ENCODE measurements around the gene KCNIP3.
A peak's percentile ranks its signal among the peaks of the same experiment; 100 is the strongest.

KCNIP3 gene

DNA sequence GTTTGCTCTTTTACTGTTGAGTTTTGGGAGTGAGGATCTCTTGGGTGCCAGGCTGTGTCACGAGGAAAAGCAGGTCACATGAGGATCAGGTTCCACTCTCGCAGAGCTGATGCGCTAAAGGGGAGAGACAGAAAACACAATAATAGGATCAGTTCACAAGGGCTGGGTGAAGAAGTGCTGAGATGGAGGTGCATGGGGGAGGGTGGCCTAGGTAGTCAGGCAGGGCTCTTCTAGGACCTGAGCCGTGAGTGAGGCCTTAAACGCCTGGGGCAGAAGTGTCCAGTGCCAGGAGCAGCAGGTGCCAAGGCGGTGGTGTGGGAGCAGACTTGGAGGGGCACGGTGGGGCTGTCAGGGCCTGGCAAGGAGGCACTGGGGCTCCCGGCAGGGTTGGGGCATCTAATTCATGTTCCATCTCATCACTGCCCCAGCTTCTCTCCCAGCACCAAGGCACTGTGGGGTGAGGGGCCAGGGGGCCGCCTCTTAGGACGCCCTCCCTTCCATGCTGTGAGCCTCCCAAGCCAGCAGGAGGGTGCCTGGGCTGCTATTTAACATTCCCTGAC, 9.3 kb downstream of the KCNIP3 start:
- Mint-ChIP-seq H3K27ac (peak overlapping the region; percentile 41 to 79 (median 55)), H3K27me3 (ENCODE audit: low read depth) (no peaks in the 10 kb centered on the region), H3K9me3 (no peaks in the 10 kb centered on the region), H3K36me3 (ENCODE audit: low read depth) (no peaks in the 10 kb centered on the region), H3K4me3 (no peak overlapping the region), H3K4me1 (peaks cover 36% of the 10 kb centered on the region)
- TF ChIP-seq, protein P1, sequence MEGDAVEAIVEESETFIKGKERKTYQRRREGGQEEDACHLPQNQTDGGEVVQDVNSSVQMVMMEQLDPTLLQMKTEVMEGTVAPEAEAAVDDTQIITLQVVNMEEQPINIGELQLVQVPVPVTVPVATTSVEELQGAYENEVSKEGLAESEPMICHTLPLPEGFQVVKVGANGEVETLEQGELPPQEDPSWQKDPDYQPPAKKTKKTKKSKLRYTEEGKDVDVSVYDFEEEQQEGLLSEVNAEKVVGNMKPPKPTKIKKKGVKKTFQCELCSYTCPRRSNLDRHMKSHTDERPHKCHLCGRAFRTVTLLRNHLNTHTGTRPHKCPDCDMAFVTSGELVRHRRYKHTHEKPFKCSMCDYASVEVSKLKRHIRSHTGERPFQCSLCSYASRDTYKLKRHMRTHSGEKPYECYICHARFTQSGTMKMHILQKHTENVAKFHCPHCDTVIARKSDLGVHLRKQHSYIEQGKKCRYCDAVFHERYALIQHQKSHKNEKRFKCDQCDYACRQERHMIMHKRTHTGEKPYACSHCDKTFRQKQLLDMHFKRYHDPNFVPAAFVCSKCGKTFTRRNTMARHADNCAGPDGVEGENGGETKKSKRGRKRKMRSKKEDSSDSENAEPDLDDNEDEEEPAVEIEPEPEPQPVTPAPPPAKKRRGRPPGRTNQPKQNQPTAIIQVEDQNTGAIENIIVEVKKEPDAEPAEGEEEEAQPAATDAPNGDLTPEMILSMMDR (IDR thresholded peaks at IDR 0.05; ENCODE audit: unreplicated experiment in 3 of 3): no peak

DNA sequence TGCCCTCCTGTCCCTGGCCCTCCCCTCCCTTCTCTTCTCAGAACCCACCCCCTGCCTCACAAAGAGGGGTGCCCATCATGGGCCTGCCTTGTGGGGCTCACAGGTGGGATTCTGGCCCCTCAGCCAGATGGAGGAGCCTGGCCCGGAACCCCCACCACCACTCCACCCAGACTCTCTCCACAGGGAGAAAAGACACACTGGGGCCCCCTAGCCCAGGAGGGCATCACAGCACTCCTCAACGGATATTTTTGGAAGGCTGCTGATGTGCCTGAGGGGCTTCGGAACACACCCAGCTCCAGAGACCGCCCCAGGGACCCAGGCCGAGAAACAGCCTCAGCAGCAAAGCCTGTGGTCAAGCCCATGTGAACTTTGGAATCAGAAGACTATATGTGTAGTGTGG, 9.9 kb downstream of the KCNIP3 start:
- Mint-ChIP-seq H3K4me3 (no peak overlapping the region), H3K9me3 (no peaks in the 10 kb centered on the region), H3K27ac (no peak overlapping the region), H3K36me3 (ENCODE audit: low read depth) (no peaks in the 10 kb centered on the region), H3K4me1 (peaks cover 32% of the 10 kb centered on the region), H3K27me3 (ENCODE audit: low read depth) (no peaks in the 10 kb centered on the region)
- TF ChIP-seq, protein P1 (IDR thresholded peaks at IDR 0.05; ENCODE audit: unreplicated experiment in 3 of 3): no peak

DNA sequence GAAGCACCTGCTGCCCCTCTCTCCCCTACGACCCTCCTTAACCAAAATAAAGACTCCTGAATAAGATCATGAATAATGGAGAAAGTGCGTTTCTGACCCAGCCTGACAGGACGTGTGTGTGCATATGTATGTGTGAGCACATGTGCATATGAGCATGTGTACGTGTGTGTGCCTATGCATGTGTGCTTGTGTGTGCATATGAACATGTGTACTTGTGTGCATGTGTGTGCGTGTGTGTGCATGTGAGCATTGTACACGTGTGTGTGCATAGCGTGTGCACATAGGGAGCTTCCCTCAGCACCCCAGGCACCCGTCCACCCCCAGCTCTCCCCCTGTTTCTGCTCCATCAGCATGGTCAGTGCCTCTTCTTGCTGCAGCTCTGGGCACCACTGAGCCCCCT, 10.7 kb downstream of the KCNIP3 start:
- peaks cover 28% of the 10 kb centered on the region for H3K4me1 Mint-ChIP-seq
- no peaks in the 10 kb centered on the region for H3K36me3 Mint-ChIP-seq (ENCODE audit: low read depth)
- H3K4me3 Mint-ChIP-seq: no peak overlapping the region
- TF ChIP-seq, protein P1 (IDR thresholded peaks at IDR 0.05; ENCODE audit: unreplicated experiment in 3 of 3): no peak
- no peaks in the 10 kb centered on the region for H3K9me3 Mint-ChIP-seq
- no peak overlapping the region for H3K27ac Mint-ChIP-seq
- no peaks in the 10 kb centered on the region for H3K27me3 Mint-ChIP-seq (ENCODE audit: low read depth)

DNA sequence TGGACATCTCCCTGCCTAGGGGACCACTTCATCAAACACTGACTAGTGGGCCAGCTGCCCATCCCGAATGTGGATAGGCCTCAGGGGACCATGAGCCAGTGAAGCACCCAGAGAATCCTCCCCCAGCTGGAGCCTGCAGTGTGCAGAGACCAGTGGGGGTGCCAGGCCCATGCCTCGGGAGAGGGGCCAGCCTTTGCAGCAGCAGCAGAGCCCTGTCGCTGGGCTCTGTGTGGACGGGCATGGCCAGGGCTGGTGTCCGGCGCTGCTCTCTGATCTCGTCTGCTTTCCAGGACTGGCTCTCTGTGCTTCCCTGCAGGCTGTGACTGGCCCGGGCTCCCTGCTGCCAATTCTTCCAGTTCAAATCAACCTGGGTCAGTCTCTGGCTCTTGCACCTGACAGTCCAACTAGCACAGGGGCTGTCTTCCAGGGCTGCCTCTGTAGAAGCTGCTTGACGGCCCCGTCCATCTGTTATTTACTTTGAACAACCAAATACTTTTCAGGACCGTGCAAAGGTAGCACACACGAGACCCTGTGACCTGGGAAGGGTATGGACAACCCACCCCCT, 11.4 kb downstream of the KCNIP3 start:
- TF ChIP-seq, protein P1 (IDR thresholded peaks at IDR 0.05; ENCODE audit: unreplicated experiment in 3 of 3): no peak
- Mint-ChIP-seq H3K36me3 (ENCODE audit: low read depth) (no peaks in the 10 kb centered on the region), H3K4me3 (no peak overlapping the region), H3K27ac (no peak overlapping the region), H3K27me3 (ENCODE audit: low read depth) (no peaks in the 10 kb centered on the region), H3K4me1 (peaks cover 22% of the 10 kb centered on the region), H3K9me3 (no peaks in the 10 kb centered on the region)

DNA sequence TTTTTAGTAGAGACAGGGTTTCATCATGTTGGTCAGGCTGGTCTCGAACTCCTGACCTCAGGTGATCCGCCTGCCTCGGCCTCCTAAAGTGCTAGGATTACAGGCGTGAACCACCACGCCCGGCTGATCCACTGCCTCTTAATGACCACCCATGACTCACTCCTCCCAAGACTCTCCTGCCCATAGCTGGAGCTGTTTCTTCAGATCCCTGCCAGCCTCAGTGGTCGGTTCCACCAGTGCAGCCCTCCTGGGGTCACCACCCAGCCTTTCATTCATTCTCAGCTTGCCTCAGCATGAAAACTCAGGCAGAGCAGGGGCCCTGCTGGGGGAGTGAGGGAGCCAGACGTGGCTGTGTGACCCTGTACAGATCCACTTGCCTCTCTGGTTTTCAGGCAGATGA, 12.5 kb downstream of the KCNIP3 start:
- no peaks in the 10 kb centered on the region for H3K9me3 Mint-ChIP-seq
- peaks cover 18% of the 10 kb centered on the region for H3K4me1 Mint-ChIP-seq
- H3K36me3 Mint-ChIP-seq (ENCODE audit: low read depth): no peaks in the 10 kb centered on the region
- no peak overlapping the region for H3K4me3 Mint-ChIP-seq
- no peak overlapping the region for H3K27ac Mint-ChIP-seq
- TF ChIP-seq, protein P1 (IDR thresholded peaks at IDR 0.05; ENCODE audit: unreplicated experiment in 3 of 3): no peak
- no peaks in the 10 kb centered on the region for H3K27me3 Mint-ChIP-seq (ENCODE audit: low read depth)

DNA sequence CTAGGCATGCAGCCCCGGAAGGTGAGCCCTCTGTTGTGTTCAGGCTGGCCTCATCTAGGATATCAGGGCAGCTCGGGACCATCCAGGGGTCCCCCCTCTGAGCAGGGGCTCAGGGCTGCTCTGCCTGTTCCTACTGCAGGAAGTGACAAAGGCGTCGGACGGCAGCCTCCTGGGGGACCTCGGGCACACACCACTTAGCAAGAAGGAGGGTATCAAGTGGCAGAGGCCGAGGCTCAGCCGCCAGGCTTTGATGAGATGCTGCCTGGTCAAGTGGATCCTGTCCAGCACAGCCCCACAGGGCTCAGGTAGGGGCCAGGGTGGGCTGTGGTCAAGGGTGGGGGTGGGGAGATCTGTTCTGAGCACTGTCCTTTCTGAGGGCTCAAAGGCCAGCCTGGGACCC, 13.1 kb downstream of the KCNIP3 start:
- Mint-ChIP-seq H3K36me3 (ENCODE audit: low read depth) (no peaks in the 10 kb centered on the region), H3K4me3 (no peak overlapping the region), H3K9me3 (no peaks in the 10 kb centered on the region), H3K4me1 (peaks cover 21% of the 10 kb centered on the region), H3K27me3 (ENCODE audit: low read depth) (no peaks in the 10 kb centered on the region), H3K27ac (no peak overlapping the region)
- TF ChIP-seq, protein P1 (IDR thresholded peaks at IDR 0.05; ENCODE audit: unreplicated experiment in 3 of 3): no peak

Measured in nephron (organoid).